Esophagus squamous epithelium (tissue), 5 donors: Measurements from ENCODE around the gene BRWD1. TPM values are rescaled to one million over a fixed set of nuclear protein-coding genes. Genes with fewer than 3 reads are reported as not detected.
A peak's percentile ranks its signal among the peaks of the same experiment; 100 is the strongest.

Experiments
- DNase-seq: peaks from one replicate; lab custom pipeline; 2025; lab: John Stamatoyannopoulos, UW
- H3K27ac ChIP-seq, 4 donors: fragments of 200-600 bp; sonication (generic); one replicate each; pipeline ENCODE4 v1.5.1; 2016 to 2019; ENCODE audit warnings: mild to moderate bottlenecking in 1 of 4
- H3K27me3 ChIP-seq, 4 donors: fragments of 200-600 bp; sonication (generic); 1 replicate in 3 of 4; 2 replicates in 1 of 4; pipeline versions ENCODE4 v1.5.1 to v1.6.0; 2017 to 2021; ENCODE audit warnings: antibody characterized with exemption in 1 of 4
- H3K36me3 ChIP-seq, 3 donors: fragments of 200-600 bp; sonication (generic); one replicate each; pipeline ENCODE4 v1.5.1; 2016 to 2019
- H3K4me1 ChIP-seq, 3 donors: fragments of 200-600 bp; sonication (generic); one replicate each; pipeline ENCODE4 v1.5.1; 2017 to 2019
- H3K4me3 ChIP-seq, 4 donors: fragments of 200-600 bp; sonication (generic); 1 replicate in 3 of 4; 2 replicates in 1 of 4; pipeline ENCODE4 v1.5.1; 2016 to 2019; ENCODE audit warnings: mild to moderate bottlenecking in 2 of 4, moderate library complexity in 1 of 4
- H3K9me3 ChIP-seq, 3 donors: fragments of 200-600 bp; sonication (generic); one replicate each; pipeline ENCODE4 v1.5.1; 2016 to 2019
- CTCF ChIP-seq, 6 experiments: fragments of 450-650 bp in 4 of 6; fragments of 200-600 bp in 2 of 6; sonication (generic) in 2 of 6; IDR thresholded peaks; one replicate each; pipeline ENCODE4 v1.5.1; 2016 to 2019; ENCODE audit warnings: antibody characterized with exemption in 6 of 6, mild to moderate bottlenecking in 4 of 6, moderate library complexity in 4 of 6
- POLR2A ChIP-seq, 4 donors: fragments of 450-650 bp; IDR thresholded peaks; one replicate each; pipeline ENCODE4 v1.6.1; 2017; ENCODE audit warnings: antibody characterized with exemption in 4 of 4, mild to moderate bottlenecking in 4 of 4, moderate library complexity in 3 of 4
- WGBS, 2 donors: methylation state at CpG; one replicate each; pipeline ENCODE4 v1.1.5; 2018; 5-methylcytosine and 5-hydroxymethylcytosine counted together
- intact Hi-C: fragments of 100-400 bp; cut with DNase I; formaldehyde crosslinking; loops from one replicate; pipeline ENCODE4 v1.15.0; 2022
- total RNA-seq, 4 donors: library from RNA; depleted of rRNA; stranded (reverse); fragments of >200 nt; gene quantifications; one replicate each; pipeline ENCODE4 v1.1.0, GENCODE V29; 2016
- donor health status: DM: yes; HTN: yes; CAD: no.

BRWD1 gene
- total RNA-seq, 4 donors from 2014 or later: 22.1 to 57.2 (median 26.0) TPM

DNA sequence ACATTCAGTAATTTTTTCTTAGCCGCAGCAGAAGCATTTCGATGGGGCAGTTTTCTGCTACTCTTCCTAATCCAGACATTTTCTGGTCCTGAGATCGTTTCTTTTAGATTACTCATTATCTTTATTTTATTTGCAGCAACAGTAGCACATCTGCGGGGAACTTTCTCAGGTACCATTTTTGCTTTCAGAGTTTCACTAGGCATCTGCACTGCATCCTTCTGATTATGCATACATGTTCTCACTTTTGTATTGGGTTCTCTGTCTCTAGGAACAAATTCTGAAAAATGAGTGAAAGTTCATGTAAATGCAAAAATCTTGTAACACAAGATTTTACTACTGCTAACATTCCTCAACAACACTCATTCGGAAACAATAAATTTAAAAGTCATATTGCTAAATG is 126.3 kb downstream of the BRWD1 start:
- peak overlapping the region in 2 of 4 donors; percentile 3 to 10 for H3K27ac ChIP-seq
- H3K9me3 ChIP-seq: no peaks in the 10 kb centered on the region
- intact Hi-C loops: no loop called here
- H3K27me3 ChIP-seq: no peaks in the 10 kb centered on the region
- DNase-seq: no peak
- no peak overlapping the region for H3K4me3 ChIP-seq
- 67 to 74% methylated on average over 5 of the region's 5 CpGs for WGBS, 2 donors
- no peak for TF ChIP-seq POLR2A (IDR thresholded peaks at IDR 0.05)
- TF ChIP-seq CTCF (IDR thresholded peaks at IDR 0.05): no peak
- peaks cover 11 to 43% (median 12%) of the 10 kb centered on the region in 3 donors for H3K4me1 ChIP-seq
- no peaks in the 10 kb centered on the region for H3K36me3 ChIP-seq

GRCh38 chr21:39186676-39187075 is 126.8 kb downstream of the BRWD1 start:
- Histone ChIP-seq H3K27me3 (no peaks in the 10 kb centered on the region), H3K36me3 (no peaks in the 10 kb centered on the region), H3K4me3 (no peak overlapping the region), H3K9me3 (no peaks in the 10 kb centered on the region), H3K27ac (peak overlapping the region in 2 of 4 donors; percentile 3 to 10), H3K4me1 (peaks cover 12 to 47% (median 16%) of the 10 kb centered on the region in 3 donors)
- intact Hi-C loops: no loop called here
- no peak for TF ChIP-seq POLR2A (IDR thresholded peaks at IDR 0.05)
- TF ChIP-seq CTCF (IDR thresholded peaks at IDR 0.05): no peak
- no peak for DNase-seq

GRCh38 chr21:39185157-39185556 is 128.3 kb downstream of the BRWD1 start:
- Histone ChIP-seq H3K4me1 (peaks cover 9 to 55% (median 16%) of the 10 kb centered on the region in 3 donors), H3K4me3 (no peak overlapping the region), H3K27ac (peak overlapping the region in 1 of 4 donors; percentile 97), H3K36me3 (peaks cover 0 to 3% (median 0%) of the 10 kb centered on the region in 3 donors), H3K27me3 (no peaks in the 10 kb centered on the region), H3K9me3 (no peaks in the 10 kb centered on the region)
- intact Hi-C loops: no loop called here
- DNase-seq: no peak
- no peak for TF ChIP-seq CTCF (IDR thresholded peaks at IDR 0.05)
- no peak for TF ChIP-seq POLR2A (IDR thresholded peaks at IDR 0.05)
- WGBS, 2 donors: 66 to 78% methylated on average over 2 of the region's 2 CpGs

GRCh38 chr21:39184050-39184980 is 129.1 kb downstream of the BRWD1 start:
- Histone ChIP-seq H3K27ac (peak overlapping the region; percentile 90 to 98 (median 95)), H3K4me3 (peak overlapping the region; percentile 65 to 97 (median 86)), H3K36me3 (peaks cover 0 to 11% (median under 1%) of the 10 kb centered on the region in 3 donors), H3K9me3 (no peaks in the 10 kb centered on the region), H3K27me3 (no peaks in the 10 kb centered on the region), H3K4me1 (peaks cover 7 to 55% (median 16%) of the 10 kb centered on the region in 3 donors)
- TF ChIP-seq CTCF (IDR thresholded peaks at IDR 0.05) (no peak), POLR2A (IDR thresholded peaks at IDR 0.05) (peak in 1 of 4 donors; percentile 34)
- DNase-seq: no peak
- 3 to 5% methylated on average over 14 to 17 of the region's 22 CpGs for WGBS, 2 donors
- intact Hi-C loops: no loop called here
